ENCODE data around the gene STX11. TPM values are rescaled to one million over a fixed set of nuclear protein-coding genes. Genes with fewer than 3 reads are reported as not detected.

Gene STX11
- total RNA-seq (2021) (0.17 to 0.30 TPM (median 0.27 TPM) in 3 replicates), Bru-seq, nascent RNA (percentile 16 among the genes with signal in this experiment)
- long read RNA-seq, experiment 1, partial matches to known transcripts, result 0 of 1 reads
- long read RNA-seq, experiment 1, other reads (novel, unspliced or antisense), result 0 of 1 reads
- long read RNA-seq, experiment 2, result 0 reads
- long read RNA-seq, experiment 3, result 0 reads

DNA sequence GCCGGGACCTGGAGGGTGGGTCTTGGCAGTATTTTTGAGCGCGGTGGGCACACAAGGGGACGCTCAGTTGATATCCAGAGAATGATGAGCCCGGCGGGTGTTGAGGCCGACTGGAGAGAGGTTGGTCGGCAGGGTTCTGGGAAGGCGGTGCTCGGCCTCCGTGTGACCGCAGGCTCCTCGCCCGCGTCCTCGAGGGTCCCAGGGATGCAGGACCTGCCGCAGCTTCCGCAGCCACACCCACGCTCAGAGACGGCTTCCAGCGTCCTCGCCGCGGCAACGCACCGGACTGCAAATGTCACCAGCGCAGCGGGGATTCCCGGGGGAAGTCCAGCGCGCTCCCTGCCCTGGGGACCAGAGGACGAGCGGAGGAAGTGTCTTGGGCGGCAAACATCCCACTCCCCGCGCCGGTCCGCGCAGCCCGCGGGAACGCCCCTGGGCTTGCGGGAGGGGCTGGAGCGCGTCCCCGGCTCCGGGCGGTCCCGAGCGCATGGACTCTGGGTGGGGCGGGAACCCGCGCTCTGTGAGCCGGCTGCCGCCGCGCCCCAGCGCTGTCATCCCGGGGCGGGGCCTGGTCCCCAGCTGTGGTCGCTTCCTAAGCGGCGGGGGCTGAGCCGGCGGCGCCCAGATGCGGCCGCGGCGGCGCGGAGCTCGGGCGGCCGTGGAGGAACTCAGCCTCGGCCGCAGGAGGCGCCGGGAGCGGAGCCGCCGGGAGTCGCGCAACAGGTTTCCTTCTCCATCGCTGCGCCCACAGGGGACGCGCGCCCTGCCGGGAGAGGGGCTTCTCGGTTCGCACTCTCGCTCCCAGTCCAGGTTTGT is at the start of gene STX11:
Gene STX11, plus strand, starts transcription at position 624 of the 816 bp plus-strand sequence. CDS start 36,111 bp downstream, outside the sequence.
- Mint-ChIP-seq H3K4me3 (peak within 1 kb of the TSS; percentile 85), H3K4me1 (peaks cover 11% of the 10 kb centered on the region), H3K27me3 (ENCODE audit: low read depth) (peaks cover 70% of the 10 kb centered on the region), H3K9me3 (no peaks in the 10 kb centered on the region), H3K27ac (no peak within 1 kb of the TSS), H3K36me3 (no peaks in the 10 kb centered on the region)
- peak; percentile 75 for ATAC-seq
- CTCF ChIA-PET, result no interaction called here
- POLR2A ChIA-PET, result no interaction called here
- DNase-seq (ENCODE audit: low spot score), result peak; percentile 64
- TF ChIP-seq, protein P1, sequence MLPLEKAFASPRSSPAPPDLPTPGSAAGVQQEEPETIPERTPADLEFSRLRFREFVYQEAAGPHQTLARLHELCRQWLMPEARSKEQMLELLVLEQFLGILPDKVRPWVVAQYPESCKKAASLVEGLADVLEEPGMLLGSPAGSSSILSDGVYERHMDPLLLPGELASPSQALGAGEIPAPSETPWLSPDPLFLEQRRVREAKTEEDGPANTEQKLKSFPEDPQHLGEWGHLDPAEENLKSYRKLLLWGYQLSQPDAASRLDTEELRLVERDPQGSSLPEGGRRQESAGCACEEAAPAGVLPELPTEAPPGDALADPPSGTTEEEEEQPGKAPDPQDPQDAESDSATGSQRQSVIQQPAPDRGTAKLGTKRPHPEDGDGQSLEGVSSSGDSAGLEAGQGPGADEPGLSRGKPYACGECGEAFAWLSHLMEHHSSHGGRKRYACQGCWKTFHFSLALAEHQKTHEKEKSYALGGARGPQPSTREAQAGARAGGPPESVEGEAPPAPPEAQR (CRISPR knock-in tag; IDR thresholded peaks at IDR 0.05), result no peak
- TF ChIP-seq GABPB1 (CRISPR knock-in tag; IDR thresholded peaks at IDR 0.05) (0 out of 2 replicates have a peak, but pooled peaks have one; percentile 15), ZNF416 (CRISPR knock-in tag; IDR thresholded peaks at IDR 0.05) (no peak), MXD4 (CRISPR knock-in tag; IDR thresholded peaks at IDR 0.05; ENCODE audit: borderline replicate concordance) (no peak), GTF2I (CRISPR knock-in tag; conservative IDR thresholded peaks at IDR 0.05) (no peak), ZNF425 (CRISPR knock-in tag; conservative IDR thresholded peaks at IDR 0.05) (no peak), ESRRA (CRISPR knock-in tag; IDR thresholded peaks at IDR 0.05; ENCODE audit: borderline replicate concordance) (0 out of 2 replicates have a peak, but pooled peaks have one; percentile 48), SOX15 (CRISPR knock-in tag; IDR thresholded peaks at IDR 0.05) (no peak), SP1 (CRISPR knock-in tag; conservative IDR thresholded peaks at IDR 0.05) (0 out of 2 replicates have a peak, but pooled peaks have one; percentile 30), ZNF281 (CRISPR knock-in tag; IDR thresholded peaks at IDR 0.05) (no peak), HMGXB4 (CRISPR knock-in tag; IDR thresholded peaks at IDR 0.05) (peak; percentile 70; the same call in 1 of the 2 replicates), TP53 (CRISPR knock-in tag; IDR thresholded peaks at IDR 0.05) (0 out of 2 replicates have a peak, but pooled peaks have one; percentile 73), NR3C1 (CRISPR knock-in tag; conservative IDR thresholded peaks at IDR 0.05; ENCODE audit: low read depth) (no peak), PREB (CRISPR knock-in tag; IDR thresholded peaks at IDR 0.05; ENCODE audit: borderline replicate concordance) (no peak), CBFB (CRISPR knock-in tag; IDR thresholded peaks at IDR 0.05; ENCODE audit: low read depth) (no peak), NFYB (CRISPR knock-in tag; conservative IDR thresholded peaks at IDR 0.05; ENCODE audit: low read depth) (no peak), STAT6 (CRISPR knock-in tag; conservative IDR thresholded peaks at IDR 0.05; ENCODE audit: low read depth) (no peak), ATF1 (CRISPR knock-in tag; IDR thresholded peaks at IDR 0.05) (no peak), PRRX2 (CRISPR knock-in tag; IDR thresholded peaks at IDR 0.05) (no peak)
- TF ChIP-seq, protein P2, sequence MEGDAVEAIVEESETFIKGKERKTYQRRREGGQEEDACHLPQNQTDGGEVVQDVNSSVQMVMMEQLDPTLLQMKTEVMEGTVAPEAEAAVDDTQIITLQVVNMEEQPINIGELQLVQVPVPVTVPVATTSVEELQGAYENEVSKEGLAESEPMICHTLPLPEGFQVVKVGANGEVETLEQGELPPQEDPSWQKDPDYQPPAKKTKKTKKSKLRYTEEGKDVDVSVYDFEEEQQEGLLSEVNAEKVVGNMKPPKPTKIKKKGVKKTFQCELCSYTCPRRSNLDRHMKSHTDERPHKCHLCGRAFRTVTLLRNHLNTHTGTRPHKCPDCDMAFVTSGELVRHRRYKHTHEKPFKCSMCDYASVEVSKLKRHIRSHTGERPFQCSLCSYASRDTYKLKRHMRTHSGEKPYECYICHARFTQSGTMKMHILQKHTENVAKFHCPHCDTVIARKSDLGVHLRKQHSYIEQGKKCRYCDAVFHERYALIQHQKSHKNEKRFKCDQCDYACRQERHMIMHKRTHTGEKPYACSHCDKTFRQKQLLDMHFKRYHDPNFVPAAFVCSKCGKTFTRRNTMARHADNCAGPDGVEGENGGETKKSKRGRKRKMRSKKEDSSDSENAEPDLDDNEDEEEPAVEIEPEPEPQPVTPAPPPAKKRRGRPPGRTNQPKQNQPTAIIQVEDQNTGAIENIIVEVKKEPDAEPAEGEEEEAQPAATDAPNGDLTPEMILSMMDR (IDR thresholded peaks at IDR 0.05), result no peak; the same call in 1 of the 2 replicates
- TF ChIP-seq, protein P3, sequence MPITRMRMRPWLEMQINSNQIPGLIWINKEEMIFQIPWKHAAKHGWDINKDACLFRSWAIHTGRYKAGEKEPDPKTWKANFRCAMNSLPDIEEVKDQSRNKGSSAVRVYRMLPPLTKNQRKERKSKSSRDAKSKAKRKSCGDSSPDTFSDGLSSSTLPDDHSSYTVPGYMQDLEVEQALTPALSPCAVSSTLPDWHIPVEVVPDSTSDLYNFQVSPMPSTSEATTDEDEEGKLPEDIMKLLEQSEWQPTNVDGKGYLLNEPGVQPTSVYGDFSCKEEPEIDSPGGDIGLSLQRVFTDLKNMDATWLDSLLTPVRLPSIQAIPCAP (CRISPR knock-in tag; IDR thresholded peaks at IDR 0.05), result no peak
